HG02840 (cell line): Measurements from ENCODE around the gene RYK.
"Not testable (repeated sequence)": the region's sequence is repeated elsewhere in the genome, so short reads cannot be mapped to it uniquely, and the experiment has no call there.

Source experiments
- ATAC-seq: cut with Tn5 transposase; IDR thresholded peaks from one replicate; pipeline ENCODE4 v1.9.1; 2021; ENCODE audit warnings: mild to moderate bottlenecking, moderate library complexity, moderate number of reproducible peaks; ENCODE audit not compliant: unreplicated experiment, low FRiP score

Gene RYK

GRCh38 chr3:134250717-134251220 is at the start of gene RYK:
Gene RYK (minus strand): TSS chr3:134250859. CDS start chr3:134250654, 205 bp downstream.
- ATAC-seq, result peak; percentile 72

GRCh38 chr3:134299888-134300206 is 49.2 kb upstream of the RYK start:
- ATAC-seq, result no peak

- ATAC-seq, result no peak
Measured at GRCh38 chr3:134299185-134299887, 48.7 kb upstream of the RYK start.

- ATAC-seq, result no peak
Measured at GRCh38 chr3:134298249-134298648, 47.6 kb upstream of the RYK start.

GRCh38 chr3:134296616-134297015 is 46.0 kb upstream of the RYK start:
- no peak for ATAC-seq

GRCh38 chr3:134295930-134296329 is 45.3 kb upstream of the RYK start:
- no peak for ATAC-seq

GRCh38 chr3:134294302-134295280 is 43.9 kb upstream of the RYK start:
- ATAC-seq, result peak; percentile 100

- no peak for ATAC-seq
Measured at GRCh38 chr3:134291319-134292254, 40.9 kb upstream of the RYK start.

GRCh38 chr3:134287512-134287911 is 36.9 kb upstream of the RYK start:
- no peak for ATAC-seq

- no peak for ATAC-seq
Measured at GRCh38 chr3:134284438-134284837, 33.8 kb upstream of the RYK start.

GRCh38 chr3:134282659-134283047 is 32.0 kb upstream of the RYK start:
- no peak for ATAC-seq

GRCh38 chr3:134281912-134282658 is 31.4 kb upstream of the RYK start:
- ATAC-seq, result no peak

GRCh38 chr3:134279466-134279865 is 28.8 kb upstream of the RYK start:
- ATAC-seq, result no peak

- no peak for ATAC-seq
Measured at GRCh38 chr3:134277066-134277660, 26.5 kb upstream of the RYK start.

GRCh38 chr3:134276086-134276485 is 25.4 kb upstream of the RYK start:
- no peak for ATAC-seq

- not testable (repeated sequence) for ATAC-seq
Measured at GRCh38 chr3:134275110-134275509, 24.5 kb upstream of the RYK start.

- no peak for ATAC-seq
Measured at GRCh38 chr3:134274571-134274970, 23.9 kb upstream of the RYK start.

GRCh38 chr3:134267996-134268395 is 17.3 kb upstream of the RYK start:
- no peak for ATAC-seq

- ATAC-seq, result no peak
Measured at GRCh38 chr3:134260987-134261386, 10.3 kb upstream of the RYK start.
